ENCODE data around the gene ARID1B.

- TF ChIP-seq CTCF (conservative IDR thresholded peaks at IDR 0.05; ENCODE audit: low read depth, low read length) (no peak), EZH2phosphoT487 (IDR thresholded peaks at IDR 0.05; ENCODE audit: borderline replicate concordance, low read length) (no peak)
These were observed 156.9 kb downstream of the ARID1B start for GRCh38 chr6:156934069-156934460.
